Measurements from ENCODE around the gene HPSE. TPM values are rescaled to one million over a fixed set of nuclear protein-coding genes. Genes with fewer than 3 reads are reported as not detected.

HPSE gene
- total and polyA plus RNA-seq, 2 of the 8 experiments (the other 6 are each of a cell fraction or from before 2014, with no cell fraction given): 1.5 to 5.0 TPM

- H4K20me1 ChIP-seq (replicated peaks in 1 of 2; ENCODE audit: control insufficient read depth in 1 of 2, insufficient read depth in 2 of 2, low read length in 2 of 2): peaks cover 0 to 2% of the 10 kb centered on the region in 2 experiments
- no peak for TF ChIP-seq TAF1 (IDR thresholded peaks at IDR 0.05; ENCODE audit: low read depth, low read length)
- no peak for TF ChIP-seq POU5F1 (IDR thresholded peaks at IDR 0.05; ENCODE audit: low read depth, low read length)
- no peak for TF ChIP-seq CHD2 (IDR thresholded peaks at IDR 0.05; ENCODE audit: low read length)
- no peak for TF ChIP-seq EZH2 (IDR thresholded peaks at IDR 0.05; ENCODE audit: low read depth, low read length, severe bottlenecking)
- no peak for TF ChIP-seq SAP30 (IDR thresholded peaks at IDR 0.05; ENCODE audit: insufficient read depth, insufficient replicate concordance, low read length)
- no peak for TF ChIP-seq SP1 (IDR thresholded peaks at IDR 0.05; ENCODE audit: low read depth, low read length)
- no peak for TF ChIP-seq CREB1 (IDR thresholded peaks at IDR 0.05)
- TF ChIP-seq ASH2L (IDR thresholded peaks at IDR 0.05; ENCODE audit: low read length): no peak
- TF ChIP-seq CTBP2 (IDR thresholded peaks at IDR 0.05; ENCODE audit: borderline replicate concordance, insufficient read depth, insufficient read length, low read length): no peak
- no peak for TF ChIP-seq ATF2 (IDR thresholded peaks at IDR 0.05; ENCODE audit: low read length)
- no peak for TF ChIP-seq CHD1 (IDR thresholded peaks at IDR 0.05; ENCODE audit: low read depth, low read length)
- no peak for TF ChIP-seq E2F6 (IDR thresholded peaks at IDR 0.05)
These were observed 71.5 kb downstream of the HPSE start for GRCh38 chr4:83263106-83263505.

More at GRCh38 chr4:83263106-83263505, 71.5 kb downstream of the HPSE start:
- H3K36me3 ChIP-seq (ENCODE audit: control insufficient read depth in 2 of 4, insufficient read depth in 4 of 4, low read length in 3 of 4): peaks cover 0 to 10% (median 4%) of the 10 kb centered on the region in 4 experiments; a peak in 2 of 8 replicates
- ChIA-PET CTCF (ENCODE audit: partially characterized antibody) (interaction anchor here (3.1 to 3.5 kb wide), 2 partner anchors 8 to 18 kb away, joined by 15 to 18 read pairs; no protein-coding TSS in a partner anchor), POLR2A (ENCODE audit: partially characterized antibody) (no interaction called here)
- no peak overlapping the region for H3K23ac ChIP-seq (ENCODE audit: insufficient read length)
- H2BK20ac ChIP-seq (ENCODE audit: low read length): no peak overlapping the region
- 93% methylated on average over 1 of the region's 1 CpG; no CpG with 5 or more reads in 1 of the 2 experiments for WGBS, 2 experiments (ENCODE audit: extremely low coverage in 1 of 2, insufficient coverage in 1 of 2, insufficient read length in 1 of 2, insufficient replicate concordance in 2 of 2, low coverage in 1 of 2, low lambda C conversion rate in 2 of 2, missing lambda C conversion rate in 1 of 2)
- FAIRE-seq: no peak
- no peak overlapping the region for H4K8ac ChIP-seq (ENCODE audit: extremely low read depth, insufficient read depth, low read length)
- peaks cover 0 to 2% (median 0%) of the 10 kb centered on the region in 4 experiments; a peak in 1 of 7 replicates for H3K27me3 ChIP-seq (replicated peaks in 1 of 4; ENCODE audit: control insufficient read depth in 3 of 4, extremely low read depth in 1 of 4, insufficient read depth in 3 of 4, low read length in 3 of 4)
- H3K4ac ChIP-seq (replicated peaks; ENCODE audit: insufficient read length, low read depth, low read length): no peak overlapping the region
- H3K56ac ChIP-seq (replicated peaks; ENCODE audit: insufficient read length, low read depth, low read length): no peak overlapping the region
- DNase-seq (ENCODE audit: low read depth in 1 of 2, low spot score in 2 of 2): no peak
- H2BK12ac ChIP-seq (ENCODE audit: low read depth, low read length): no peak overlapping the region
- H2AFZ ChIP-seq (ENCODE audit: low read length): no peak overlapping the region
- H3K4me2 ChIP-seq (ENCODE audit: insufficient read depth in 1 of 2, low read depth in 2 of 2, low read length in 2 of 2): no peak overlapping the region
- H4K91ac ChIP-seq (replicated peaks; ENCODE audit: insufficient read length, low read length): no peak overlapping the region
- no peaks in the 10 kb centered on the region for H3K79me1 ChIP-seq (ENCODE audit: low read depth, low read length)
- no peak overlapping the region for H4K5ac ChIP-seq (ENCODE audit: insufficient read length, low read depth, low read length)
- H3K14ac ChIP-seq (ENCODE audit: insufficient read length): no peak overlapping the region
- H3K4me3 ChIP-seq (ENCODE audit: extremely low read depth in 1 of 4, insufficient read depth in 2 of 4, low read depth in 3 of 4, low read length in 4 of 4): no peak overlapping the region
- H3K23me2 ChIP-seq (ENCODE audit: low read depth, low read length): no peaks in the 10 kb centered on the region
- no peak overlapping the region for H2BK15ac ChIP-seq (ENCODE audit: low read length)
- H3K79me2 ChIP-seq (ENCODE audit: control insufficient read depth in 1 of 2, insufficient read depth in 2 of 2, low read length in 2 of 2): no peaks in the 10 kb centered on the region
- no peaks in the 10 kb centered on the region for H3K9me3 ChIP-seq (ENCODE audit: insufficient read depth in 2 of 2, low read depth in 1 of 2, low read length in 1 of 2)
- H2BK120ac ChIP-seq (replicated peaks; ENCODE audit: low read depth, low read length): no peak overlapping the region
- no peak overlapping the region for H2AK5ac ChIP-seq (ENCODE audit: low read depth, low read length)
- H3K4me1 ChIP-seq (replicated peaks in 1 of 4; ENCODE audit: control insufficient read depth in 3 of 4, insufficient read depth in 4 of 4, low read length in 3 of 4): no peaks in the 10 kb centered on the region
- H3K18ac ChIP-seq (ENCODE audit: extremely low read depth, low read length): no peak overlapping the region
- no peak overlapping the region for H2BK5ac ChIP-seq (ENCODE audit: low read depth, low read length)
- no peak overlapping the region for H3K9ac ChIP-seq (replicated peaks in 1 of 4; ENCODE audit: extremely low read depth in 1 of 4, low read depth in 3 of 4, low read length in 3 of 4)
- no peak overlapping the region for H3K27ac ChIP-seq (ENCODE audit: low read depth, low read length)
